ENCODE results near the gene ELOVL1. TPM values are rescaled to one million over a fixed set of nuclear protein-coding genes. Genes with fewer than 3 reads are reported as not detected.
"Not testable (repeated sequence)": the region's sequence is repeated elsewhere in the genome, so short reads cannot be mapped to it uniquely, and the experiment has no call there.

The ELOVL1 gene
- total RNA-seq, 1 experiment from 2014 or later: 53.7 TPM

- Histone ChIP-seq H3K27ac (ENCODE audit: low read depth, low read length, poor library complexity, severe bottlenecking) (no peak overlapping the region), H3K36me3 (ENCODE audit: insufficient read depth, low read length, poor library complexity, severe bottlenecking) (peaks cover 8% of the 10 kb centered on the region), H3K4me1 (ENCODE audit: insufficient read depth, low read length, poor library complexity, severe bottlenecking) (no peaks in the 10 kb centered on the region), H3K27me3 (replicated peaks; ENCODE audit: insufficient read depth, low read depth, low read length, poor library complexity) (no peaks in the 10 kb centered on the region), H3K9me3 (ENCODE audit: low read depth, low read length, poor library complexity, severe bottlenecking) (no peaks in the 10 kb centered on the region), H3K4me3 (ENCODE audit: low read depth, low read length, poor library complexity, severe bottlenecking) (no peak overlapping the region)
- no TSS peak for BruUV-seq (replicated peaks)
- TF ChIP-seq EZH2 (IDR thresholded peaks at IDR 0.05; ENCODE audit: borderline replicate concordance, low read depth, low read length, poor library complexity, severe bottlenecking): no peak
- no peak for TF ChIP-seq CTCF (conservative IDR thresholded peaks at IDR 0.05; ENCODE audit: low read depth, low read length)
- CTCF ChIA-PET: no interaction called here
- intact Hi-C loops (cut with micrococcal nuclease; ENCODE audit: unreplicated experiment): no loop called here
- POLR2A ChIA-PET (ENCODE audit: low non-redundant PET): no interaction called here
- no peak for DNase-seq (ENCODE audit: low spot score)
Measured at GRCh38 chr1:43402089-43402865, 34.5 kb upstream of the ELOVL1 start.

- H3K4me3 ChIP-seq (ENCODE audit: low read depth, low read length, poor library complexity, severe bottlenecking); POLR2A ChIA-PET (ENCODE audit: low non-redundant PET); CTCF ChIA-PET: not testable (repeated sequence)
Measured at GRCh38 chr1:43400441-43400840, 32.6 kb upstream of the ELOVL1 start.

GRCh38 chr1:43398227-43398626, 30.4 kb upstream of the ELOVL1 start:
- no TSS peak for BruUV-seq (replicated peaks)
- intact Hi-C loops (cut with micrococcal nuclease; ENCODE audit: unreplicated experiment): loop anchor here (1.0 kb wide), 1 partner anchor 8 kb away; no protein-coding TSS in a partner anchor
- H3K27ac ChIP-seq (ENCODE audit: low read depth, low read length, poor library complexity, severe bottlenecking): no peak overlapping the region
- no peak overlapping the region for H3K4me3 ChIP-seq (ENCODE audit: low read depth, low read length, poor library complexity, severe bottlenecking)
- CTCF ChIA-PET: no interaction called here
- no peaks in the 10 kb centered on the region for H3K9me3 ChIP-seq (ENCODE audit: low read depth, low read length, poor library complexity, severe bottlenecking)
- H3K36me3 ChIP-seq (ENCODE audit: insufficient read depth, low read length, poor library complexity, severe bottlenecking): no peaks in the 10 kb centered on the region
- DNase-seq (ENCODE audit: low spot score): no peak
- POLR2A ChIA-PET (ENCODE audit: low non-redundant PET): no interaction called here
- no peaks in the 10 kb centered on the region for H3K27me3 ChIP-seq (replicated peaks; ENCODE audit: insufficient read depth, low read depth, low read length, poor library complexity)
- H3K4me1 ChIP-seq (ENCODE audit: insufficient read depth, low read length, poor library complexity, severe bottlenecking): no peaks in the 10 kb centered on the region
- TF ChIP-seq EZH2 (IDR thresholded peaks at IDR 0.05; ENCODE audit: borderline replicate concordance, low read depth, low read length, poor library complexity, severe bottlenecking) (no peak), CTCF (conservative IDR thresholded peaks at IDR 0.05; ENCODE audit: low read depth, low read length) (no peak)

More at GRCh38 chr1:43400441-43400840, 32.6 kb upstream of the ELOVL1 start:
- H3K27me3 ChIP-seq (replicated peaks; ENCODE audit: insufficient read depth, low read depth, low read length, poor library complexity); H3K4me1 ChIP-seq (ENCODE audit: insufficient read depth, low read length, poor library complexity, severe bottlenecking); H3K36me3 ChIP-seq (ENCODE audit: insufficient read depth, low read length, poor library complexity, severe bottlenecking); H3K27ac ChIP-seq (ENCODE audit: low read depth, low read length, poor library complexity, severe bottlenecking); DNase-seq (ENCODE audit: low spot score); intact Hi-C loops (cut with micrococcal nuclease; ENCODE audit: unreplicated experiment); BruUV-seq (replicated peaks); H3K9me3 ChIP-seq (ENCODE audit: low read depth, low read length, poor library complexity, severe bottlenecking): not testable (repeated sequence)

GRCh38 chr1:43396059-43396458, 28.2 kb upstream of the ELOVL1 start:
- TF ChIP-seq EZH2 (IDR thresholded peaks at IDR 0.05; ENCODE audit: borderline replicate concordance, low read depth, low read length, poor library complexity, severe bottlenecking) (no peak), CTCF (conservative IDR thresholded peaks at IDR 0.05; ENCODE audit: low read depth, low read length) (no peak)
- Histone ChIP-seq H3K4me3 (ENCODE audit: low read depth, low read length, poor library complexity, severe bottlenecking) (no peak overlapping the region), H3K27ac (ENCODE audit: low read depth, low read length, poor library complexity, severe bottlenecking) (no peak overlapping the region), H3K27me3 (replicated peaks; ENCODE audit: insufficient read depth, low read depth, low read length, poor library complexity) (no peaks in the 10 kb centered on the region), H3K36me3 (ENCODE audit: insufficient read depth, low read length, poor library complexity, severe bottlenecking) (no peaks in the 10 kb centered on the region), H3K4me1 (ENCODE audit: insufficient read depth, low read length, poor library complexity, severe bottlenecking) (no peaks in the 10 kb centered on the region), H3K9me3 (ENCODE audit: low read depth, low read length, poor library complexity, severe bottlenecking) (no peaks in the 10 kb centered on the region)
- POLR2A ChIA-PET (ENCODE audit: low non-redundant PET): no interaction called here
- CTCF ChIA-PET: no interaction called here
- BruUV-seq (replicated peaks): no TSS peak
- DNase-seq (ENCODE audit: low spot score): no peak
- intact Hi-C loops (cut with micrococcal nuclease; ENCODE audit: unreplicated experiment): no loop called here

All from A673 (cell line).